NOMO-1 treated with DMSO at 0.1 percent for 48 hours (cell line): ENCODE data around the gene MPHOSPH6.
"Not testable (repeated sequence)": the region's sequence is repeated elsewhere in the genome, so short reads cannot be mapped to it uniquely, and the experiment has no call there.

Experiments
- DNase-seq: peaks from one replicate; lab custom pipeline; 2025; ENCODE audit not compliant: unreplicated experiment; lab: John Stamatoyannopoulos, UW

MPHOSPH6 gene

DNA sequence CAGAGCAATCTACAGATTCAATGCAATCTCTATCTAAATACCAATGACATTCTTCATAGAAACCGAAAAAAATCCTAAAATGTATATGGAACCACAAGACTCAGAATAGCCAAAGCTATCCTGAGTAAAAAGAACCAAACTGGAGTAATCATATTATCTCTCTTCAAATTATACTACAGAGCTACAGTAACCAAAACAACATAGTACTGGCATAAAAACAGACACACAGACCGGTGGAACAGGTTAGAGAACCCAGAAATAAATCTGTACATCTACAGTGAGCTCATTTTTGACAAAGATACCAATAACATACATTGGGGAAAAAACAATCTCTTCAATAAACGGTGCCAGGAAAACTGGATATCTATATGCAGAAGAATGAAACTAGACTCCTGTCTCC is 45.4 kb downstream of the MPHOSPH6 start:
- DNase-seq, result no peak

- DNase-seq, result no peak
Observed at GRCh38 chr16:82119405-82119804, 50.6 kb downstream of the MPHOSPH6 start.

DNA sequence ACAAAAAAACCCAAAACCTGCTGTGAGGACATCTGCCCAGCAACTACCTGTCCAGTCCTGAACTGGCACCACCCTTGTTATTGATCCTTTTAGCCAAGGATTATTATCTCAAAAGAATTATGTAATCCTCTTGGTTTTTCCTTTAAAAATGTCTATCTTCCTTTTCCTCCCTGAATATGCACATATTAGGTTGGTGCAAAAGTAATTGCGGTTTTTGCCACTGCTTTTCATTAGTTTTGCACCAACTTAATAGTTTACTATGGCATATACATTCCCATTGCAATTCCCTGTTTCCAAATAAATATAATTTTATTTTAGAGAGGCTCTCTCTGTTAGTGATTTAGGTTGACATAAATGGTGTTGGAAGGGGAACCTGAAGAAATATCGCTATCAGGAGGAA is 51.3 kb downstream of the MPHOSPH6 start:
- DNase-seq, result no peak

GRCh38 chr16:82116535-82116934 is 53.5 kb downstream of the MPHOSPH6 start:
- DNase-seq, result no peak

DNA sequence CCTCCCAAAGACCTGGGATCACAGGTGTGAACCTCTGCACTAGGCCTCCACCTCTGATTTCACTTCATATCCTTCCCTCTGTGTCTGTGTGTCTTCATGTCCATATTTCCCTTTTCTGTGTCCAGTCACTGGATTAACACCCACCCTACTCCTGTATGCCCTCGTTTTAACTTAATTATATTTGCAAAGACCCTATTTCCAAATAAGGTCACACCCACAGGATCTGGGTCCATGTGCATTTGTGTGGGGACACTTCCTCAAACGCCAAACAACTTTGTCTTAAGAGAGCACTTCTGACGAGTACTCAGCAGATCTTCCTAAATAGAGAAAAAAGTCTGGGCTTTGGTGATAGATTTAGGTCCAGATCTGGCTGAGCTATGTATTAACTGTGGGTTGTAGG is 56.3 kb downstream of the MPHOSPH6 start:
- DNase-seq, result no peak

- DNase-seq, result no peak
Observed at GRCh38 chr16:82111944-82112343, 58.1 kb downstream of the MPHOSPH6 start.

DNA sequence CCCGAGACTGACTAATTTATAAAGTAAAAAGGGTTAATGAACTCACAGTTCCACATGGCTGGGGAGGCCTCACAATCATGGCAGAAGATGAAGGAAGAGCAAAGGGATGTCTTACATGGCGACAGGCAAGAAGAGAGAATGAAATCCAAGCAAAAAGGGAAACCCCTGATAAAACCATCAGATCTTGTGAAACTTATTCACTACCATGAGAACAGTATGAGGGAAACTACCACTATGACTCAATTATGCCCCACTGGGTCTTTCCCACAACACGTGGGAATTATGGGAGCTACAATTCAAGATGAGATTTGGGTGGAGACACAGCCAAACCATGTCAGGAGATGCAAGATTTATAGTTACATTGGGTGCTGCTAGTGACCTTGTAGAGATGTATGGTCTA is 60.8 kb downstream of the MPHOSPH6 start:
- not testable (repeated sequence) for DNase-seq

- DNase-seq, result no peak
Observed at GRCh38 chr16:82108774-82109173, 61.2 kb downstream of the MPHOSPH6 start.

DNA sequence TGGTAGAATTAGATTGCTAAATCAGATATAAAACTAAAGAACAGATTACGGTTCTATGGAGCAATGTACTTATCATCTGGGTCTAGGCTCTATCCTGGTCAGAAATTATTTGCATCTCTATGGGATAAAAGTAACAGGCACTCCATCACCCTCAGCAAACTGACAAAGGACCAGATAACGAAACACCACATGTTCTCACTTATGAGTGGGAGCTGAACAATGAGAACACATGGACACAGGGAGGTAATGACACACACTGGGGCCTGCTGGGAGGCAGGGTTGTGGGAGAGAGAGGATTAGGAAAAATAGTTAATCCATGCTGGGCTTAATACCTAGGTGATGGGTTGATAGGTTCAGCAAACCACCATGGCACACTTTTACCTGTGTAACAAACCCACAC is 61.9 kb downstream of the MPHOSPH6 start:
- DNase-seq, result no peak

GRCh38 chr16:82105107-82105506 is 64.9 kb downstream of the MPHOSPH6 start:
- DNase-seq, result no peak
